Measurements from ENCODE around the gene ROR1.

GRCh38 chr1:63966016-63966415, 192.2 kb downstream of the ROR1 start:
- TF ChIP-seq FOSL2 (IDR thresholded peaks at IDR 0.05; ENCODE audit: borderline replicate concordance, low read depth) (no peak), POLR2AphosphoS5 (IDR thresholded peaks at IDR 0.05; ENCODE audit: low read depth, low read length) (no peak), CTCF (IDR thresholded peaks at IDR 0.05) (no peak), PBX3 (IDR thresholded peaks at IDR 0.05) (no peak), GABPA (IDR thresholded peaks at IDR 0.05; ENCODE audit: low read depth) (no peak), SIN3A (IDR thresholded peaks at IDR 0.05; ENCODE audit: borderline replicate concordance, low read depth, low read length) (no peak), TEAD4 (IDR thresholded peaks at IDR 0.05; ENCODE audit: borderline replicate concordance, insufficient read depth) (no peak), SMC3 (IDR thresholded peaks at IDR 0.05; ENCODE audit: low read depth, low read length) (no peak), MEF2A (IDR thresholded peaks at IDR 0.05; ENCODE audit: borderline replicate concordance, low read depth) (no peak), ZBTB33 (IDR thresholded peaks at IDR 0.05; ENCODE audit: borderline replicate concordance, low read depth) (no peak), RAD21 (IDR thresholded peaks at IDR 0.05; ENCODE audit: low read length) (no peak), EZH2phosphoT487 (IDR thresholded peaks at IDR 0.05; ENCODE audit: borderline replicate concordance, low read depth) (no peak), YY1 (IDR thresholded peaks at IDR 0.05; ENCODE audit: low read depth) (no peak)
- TF ChIP-seq, protein P1, sequence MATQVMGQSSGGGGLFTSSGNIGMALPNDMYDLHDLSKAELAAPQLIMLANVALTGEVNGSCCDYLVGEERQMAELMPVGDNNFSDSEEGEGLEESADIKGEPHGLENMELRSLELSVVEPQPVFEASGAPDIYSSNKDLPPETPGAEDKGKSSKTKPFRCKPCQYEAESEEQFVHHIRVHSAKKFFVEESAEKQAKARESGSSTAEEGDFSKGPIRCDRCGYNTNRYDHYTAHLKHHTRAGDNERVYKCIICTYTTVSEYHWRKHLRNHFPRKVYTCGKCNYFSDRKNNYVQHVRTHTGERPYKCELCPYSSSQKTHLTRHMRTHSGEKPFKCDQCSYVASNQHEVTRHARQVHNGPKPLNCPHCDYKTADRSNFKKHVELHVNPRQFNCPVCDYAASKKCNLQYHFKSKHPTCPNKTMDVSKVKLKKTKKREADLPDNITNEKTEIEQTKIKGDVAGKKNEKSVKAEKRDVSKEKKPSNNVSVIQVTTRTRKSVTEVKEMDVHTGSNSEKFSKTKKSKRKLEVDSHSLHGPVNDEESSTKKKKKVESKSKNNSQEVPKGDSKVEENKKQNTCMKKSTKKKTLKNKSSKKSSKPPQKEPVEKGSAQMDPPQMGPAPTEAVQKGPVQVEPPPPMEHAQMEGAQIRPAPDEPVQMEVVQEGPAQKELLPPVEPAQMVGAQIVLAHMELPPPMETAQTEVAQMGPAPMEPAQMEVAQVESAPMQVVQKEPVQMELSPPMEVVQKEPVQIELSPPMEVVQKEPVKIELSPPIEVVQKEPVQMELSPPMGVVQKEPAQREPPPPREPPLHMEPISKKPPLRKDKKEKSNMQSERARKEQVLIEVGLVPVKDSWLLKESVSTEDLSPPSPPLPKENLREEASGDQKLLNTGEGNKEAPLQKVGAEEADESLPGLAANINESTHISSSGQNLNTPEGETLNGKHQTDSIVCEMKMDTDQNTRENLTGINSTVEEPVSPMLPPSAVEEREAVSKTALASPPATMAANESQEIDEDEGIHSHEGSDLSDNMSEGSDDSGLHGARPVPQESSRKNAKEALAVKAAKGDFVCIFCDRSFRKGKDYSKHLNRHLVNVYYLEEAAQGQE (IDR thresholded peaks at IDR 0.05; ENCODE audit: low read depth, low read length): no peak
